Measurements from ENCODE around the gene CAMSAP2.

DNA sequence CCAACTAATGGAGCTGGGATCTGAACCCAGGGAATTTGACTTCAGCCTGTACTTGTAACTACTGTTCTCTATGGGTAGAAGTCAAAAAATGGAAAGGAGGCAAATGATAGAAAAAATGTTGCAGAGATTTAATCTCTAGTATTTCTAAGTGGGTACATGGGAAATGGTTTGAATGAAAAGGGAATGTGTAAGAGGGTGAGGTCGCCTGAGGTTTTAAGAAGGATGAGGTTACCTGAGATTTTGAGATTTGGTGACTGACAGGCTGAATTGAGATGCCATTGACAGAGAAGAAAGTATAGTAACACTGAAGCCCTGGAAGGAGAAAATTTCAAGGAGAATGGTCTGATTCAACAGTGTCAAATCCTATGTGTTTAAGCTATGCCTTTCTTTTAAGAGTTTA is 5.5 kb downstream of the CAMSAP2 start:
- TF ChIP-seq POLR2A (IDR thresholded peaks at IDR 0.05) = no peak
- TF ChIP-seq, protein P1, sequence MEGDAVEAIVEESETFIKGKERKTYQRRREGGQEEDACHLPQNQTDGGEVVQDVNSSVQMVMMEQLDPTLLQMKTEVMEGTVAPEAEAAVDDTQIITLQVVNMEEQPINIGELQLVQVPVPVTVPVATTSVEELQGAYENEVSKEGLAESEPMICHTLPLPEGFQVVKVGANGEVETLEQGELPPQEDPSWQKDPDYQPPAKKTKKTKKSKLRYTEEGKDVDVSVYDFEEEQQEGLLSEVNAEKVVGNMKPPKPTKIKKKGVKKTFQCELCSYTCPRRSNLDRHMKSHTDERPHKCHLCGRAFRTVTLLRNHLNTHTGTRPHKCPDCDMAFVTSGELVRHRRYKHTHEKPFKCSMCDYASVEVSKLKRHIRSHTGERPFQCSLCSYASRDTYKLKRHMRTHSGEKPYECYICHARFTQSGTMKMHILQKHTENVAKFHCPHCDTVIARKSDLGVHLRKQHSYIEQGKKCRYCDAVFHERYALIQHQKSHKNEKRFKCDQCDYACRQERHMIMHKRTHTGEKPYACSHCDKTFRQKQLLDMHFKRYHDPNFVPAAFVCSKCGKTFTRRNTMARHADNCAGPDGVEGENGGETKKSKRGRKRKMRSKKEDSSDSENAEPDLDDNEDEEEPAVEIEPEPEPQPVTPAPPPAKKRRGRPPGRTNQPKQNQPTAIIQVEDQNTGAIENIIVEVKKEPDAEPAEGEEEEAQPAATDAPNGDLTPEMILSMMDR (IDR thresholded peaks at IDR 0.05) = no peak
- TF ChIP-seq POLR2AphosphoS5 (IDR thresholded peaks at IDR 0.05) = no peak
- no peak for TF ChIP-seq EP300 (IDR thresholded peaks at IDR 0.05)
